Heart right ventricle (tissue), 16 donors: Measurements from ENCODE around the gene CHST6. TPM values are rescaled to one million over a fixed set of nuclear protein-coding genes. Genes with fewer than 3 reads are reported as not detected.
A peak's percentile ranks its signal among the peaks of the same experiment; 100 is the strongest.
"Not testable (repeated sequence)": the region's sequence is repeated elsewhere in the genome, so short reads cannot be mapped to it uniquely, and the experiment has no call there.

Source experiments
- ATAC-seq, 8 donors: fragments of 200-7000 bp; cut with Tn5 transposase; one replicate each; pipeline ENCODE4 v1.9.1; 2020; ENCODE audit warnings: mild to moderate bottlenecking in 8 of 8, moderate library complexity in 8 of 8, moderate number of reproducible peaks in 1 of 8
- DNase-seq, 2 donors: peaks; one replicate each; pipeline ENCODE4 v3.0.0-alpha.2; 2020
- H3K27ac ChIP-seq, 10 donors: fragments of 200-600 bp; sonication (generic) in 2 of 10; one replicate each; pipeline versions ENCODE4 v1.5.0 to v1.8.0; 2020 to 2022; ENCODE audit warnings: mild to moderate bottlenecking in 3 of 10
- H3K27me3 ChIP-seq, 7 donors: fragments of 200-600 bp; one replicate each; pipeline ENCODE4 v1.8.0; 2021 to 2022; ENCODE audit warnings: mild to moderate bottlenecking in 2 of 7
- H3K36me3 ChIP-seq, 9 donors: fragments of 200-600 bp; sonication (generic) in 1 of 9; one replicate each; pipeline versions ENCODE4 v1.5.0 to v1.8.0; 2020 to 2022; ENCODE audit warnings: mild to moderate bottlenecking in 2 of 9
- H3K4me1 ChIP-seq, 9 donors: fragments of 200-600 bp; sonication (generic) in 1 of 9; one replicate each; pipeline versions ENCODE4 v1.5.0 to v1.8.0; 2020 to 2022; ENCODE audit warnings: mild to moderate bottlenecking in 4 of 9
- H3K4me3 ChIP-seq, 10 donors: fragments of 200-600 bp; sonication (generic) in 2 of 10; one replicate each; pipeline versions ENCODE4 v1.5.0 to v1.8.0; 2020 to 2022; ENCODE audit warnings: mild to moderate bottlenecking in 7 of 10, moderate library complexity in 2 of 10
- H3K9me3 ChIP-seq, 11 donors: fragments of 200-600 bp in 10 of 11; sonication (generic) in 2 of 11; one replicate each; pipeline versions ENCODE4 v1.5.0 to v1.8.0; 2013 to 2022; ENCODE audit warnings: mild to moderate bottlenecking in 2 of 11, control low read depth in 1 of 11, moderate library complexity in 1 of 11
- CTCF ChIP-seq, 9 donors: fragments of 200-600 bp; sonication (generic) in 2 of 9; IDR thresholded peaks; one replicate each; pipeline versions ENCODE4 v1.5.0 to v1.8.0; 2021 to 2022; ENCODE audit warnings: antibody characterized with exemption in 9 of 9, mild to moderate bottlenecking in 5 of 9, moderate library complexity in 1 of 9
- WGBS, 2 donors: extraction: QIAGEN DNeasy Blood & Tissue Kit; methylation state at CpG; one replicate each; pipeline ENCODE4 v1.1.7; 2013; ENCODE audit warnings: inconsistent platforms in 1 of 2; 5-methylcytosine and 5-hydroxymethylcytosine counted together
- intact Hi-C, 10 donors: fragments of 100-400 bp; cut with DNase I; formaldehyde crosslinking; loops; one replicate each; pipeline versions ENCODE4 v1.11.1 to v1.14.2; 2022
- long read RNA-seq, 3 donors: library from polyadenylated mRNA; unstranded; transcript quantifications; one replicate each; pipeline ENCODE4 v2.0.0, GENCODE V29; 2020 to 2021
- polyA plus RNA-seq, 2 donors: library from polyadenylated mRNA; stranded (reverse); fragments of 200-250 nt; gene quantifications; one replicate each; pipeline ENCODE4 v1.2.3, GENCODE V29; 2013
- total RNA-seq, 10 donors: library from RNA; stranded (reverse); fragmentation: NEBNext Ultra II Directional in 3 of 10; extraction: Animal tissue kit (Norgen Biotek cat#: 25700) in 3 of 10; gene quantifications; one replicate each; pipeline versions ENCODE4 v1.2.1 to v1.2.4, GENCODE V29; 2021 to 2023
- donor health status: Arrhythmogenic right ventricular cardiomyopathy.
- donor health status: ischemic (EF 13 %, LVEDD 7.1; RV severe dilation, severe dysfunction).
- donor health status: healthy with polysubstance abuse.
- donor health status: DM: no; HTN: yes; CAD: no.
- donor health status: DM: no; HTN: no; CAD: no.
- donor health status: ischemic (EF 25% LVEDD 6.9; RV normal size, moderate dysfunction).
- donor health status: ischemic (EF 25% LVEDD 5.7; RV mildly dilated, moderate dysfunction).
- donor health status: healthy.
- donor health status: DM: yes; HTN: yes; CAD: no.
- donor health status: Ischemic cardiomyopathy.
- donor health status: ischemic (EF 35%, LVEDD 5.7; RV mildly dilated, moderate dysfunction).
- donor health status: nonischemic (EF 11% LVEDD 7.7; RV severe dilation, severe dysfunction).
- donor health status: DM: yes; HTN: yes; CAD: no.
- donor health status: PGD.
- donor health status: ischemic (EF 29% LVEDD 5.4; RV normal size, mild dysfunction).
- donor health status: nonischemic (EF 23%, LVEDD 6.1; RV moderate dilation, normal function).

CHST6 gene
- 1 to 10 TPM in 4 of 10 donors, under 1 TPM in 6; 0.30 to 2.0 (median 0.98) TPM for total RNA-seq
- under 1 TPM; 0.22 to 0.42 TPM for polyA plus RNA-seq
- long read RNA-seq, donor 1 = 0 reads
- long read RNA-seq, donor 2, partial matches to known transcripts = 0 of 1 reads
- long read RNA-seq, donor 2, other reads (novel, unspliced or antisense) = 1 of 1 reads
- long read RNA-seq, donor 3 = 0 reads

- Histone ChIP-seq H3K4me3 (peak within 1 kb of the TSS; percentile 23 to 58 (median 54)), H3K27ac (peak within 1 kb of the TSS in 4 of 10 donors; percentile 15 to 43 (median 31)), H3K4me1 (peaks cover 0 to 25% (median 11%) of the 10 kb centered on the region in 9 donors), H3K27me3 (peaks cover 0 to 35% (median 6%) of the 10 kb centered on the region in 7 donors), H3K9me3 (no peaks in the 10 kb centered on the region), H3K36me3 (no peaks in the 10 kb centered on the region)
- WGBS, 2 donors = 3% methylated on average over 43 of the region's 43 CpGs
- DNase-seq = peak; percentile 34 to 55
- intact Hi-C loops = no loop called here
- TF ChIP-seq CTCF (IDR thresholded peaks at IDR 0.05) = no peak
- peak; percentile 56 to 83 (median 66) for ATAC-seq
Measured at GRCh38 chr16:75495076-75495674, at the start of gene CHST6. Gene CHST6, minus strand, starts transcription at chr16:75495441. Its CDS starts 15,613 bp downstream, at chr16:75479828.

DNA sequence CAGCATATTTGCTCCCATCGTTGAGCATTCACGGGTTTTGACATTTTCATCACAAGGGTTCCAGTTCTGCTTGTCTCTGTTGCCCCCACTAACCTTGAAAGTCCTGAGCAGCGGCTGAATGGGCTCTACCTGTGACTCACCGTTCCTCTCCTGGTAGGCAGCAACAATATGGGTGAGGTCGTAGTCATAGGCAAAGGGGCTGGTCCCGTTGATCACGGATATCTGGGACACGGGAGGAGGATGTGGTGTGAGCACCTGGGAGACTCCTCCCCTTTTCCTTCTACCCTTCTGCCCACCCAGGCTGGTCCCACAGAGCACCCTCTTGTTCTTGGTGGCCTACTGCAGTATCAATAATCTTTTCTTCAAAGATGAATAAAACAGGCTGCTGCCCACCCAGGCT is 47.2 kb upstream of the CHST6 start:
- WGBS, 2 donors = 95% methylated on average over 8 of the region's 8 CpGs
- H3K9me3 ChIP-seq, ATAC-seq: not testable (repeated sequence)

GRCh38 chr16:75541236-75541635 is 46.0 kb upstream of the CHST6 start:
- DNase-seq (no peak), ATAC-seq (no peak)
- Histone ChIP-seq H3K36me3 (peaks cover 0 to 52% (median 0%) of the 10 kb centered on the region in 9 donors), H3K4me1 (peaks cover 0 to 13% (median 4%) of the 10 kb centered on the region in 9 donors), H3K27ac (no peak overlapping the region), H3K4me3 (no peak overlapping the region), H3K9me3 (no peaks in the 10 kb centered on the region), H3K27me3 (no peaks in the 10 kb centered on the region)
- TF ChIP-seq CTCF (IDR thresholded peaks at IDR 0.05) = no peak
- intact Hi-C loops = loop anchor here in 2 of 10 donors (5.0 to 10.0 kb wide), 2 partner anchors 34 to 66 kb away; no protein-coding TSS in a partner anchor
- WGBS, 2 donors = 93 to 94% methylated on average over 5 of the region's 5 CpGs

More for the DNA sequence above, 47.2 kb upstream of the CHST6 start:
- H3K4me3 ChIP-seq, H3K27ac ChIP-seq, DNase-seq, H3K27me3 ChIP-seq: not testable (repeated sequence)
- Histone ChIP-seq H3K36me3 (peaks cover 0 to 52% (median 0%) of the 10 kb centered on the region in 9 donors), H3K4me1 (peaks cover 0 to 13% (median 4%) of the 10 kb centered on the region in 9 donors)
- intact Hi-C loops = loop anchor here in 2 of 10 donors (5.0 to 10.0 kb wide), 2 partner anchors 35 to 68 kb away; no protein-coding TSS in a partner anchor

DNA sequence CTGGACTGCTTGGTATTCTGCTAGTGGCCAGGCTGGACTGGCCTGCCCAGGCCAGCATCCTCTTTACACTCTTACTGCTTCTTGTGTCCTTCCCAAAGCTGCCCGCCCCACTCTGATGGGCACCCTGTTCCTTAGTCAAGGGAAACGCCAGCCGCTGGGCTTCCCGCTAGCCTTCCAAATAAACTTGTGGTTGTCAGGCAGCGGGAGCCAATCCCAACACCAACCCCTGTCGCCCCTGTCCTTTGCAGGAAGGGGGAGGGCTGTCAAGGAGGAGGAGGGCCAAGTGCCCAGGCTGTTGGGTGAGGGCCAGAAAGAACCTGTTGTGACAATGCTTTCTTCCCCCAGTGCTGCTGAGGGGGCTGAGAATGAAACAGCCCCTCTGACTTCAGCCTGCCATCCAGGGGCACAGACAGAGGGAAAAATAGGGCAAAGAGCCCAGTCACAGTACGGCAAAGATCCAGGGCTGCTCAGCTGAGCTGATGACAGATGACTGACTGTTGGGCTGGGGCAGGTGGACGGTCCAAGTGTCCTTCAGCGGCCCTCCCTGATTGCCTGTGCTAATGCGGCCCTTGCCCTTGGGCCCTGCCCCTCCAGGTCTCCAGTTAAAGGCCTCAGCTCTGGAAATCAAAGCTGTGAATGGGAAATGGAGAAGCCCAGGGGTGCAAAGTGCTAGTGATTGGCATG is 43.8 kb upstream of the CHST6 start:
- not testable (repeated sequence) for H3K4me3 ChIP-seq, H3K9me3 ChIP-seq, H3K27me3 ChIP-seq
- ATAC-seq = peak; percentile 85 to 97 (median 92)
- peak overlapping the region in 6 of 10 donors; percentile 44 to 77 (median 56) for H3K27ac ChIP-seq
- intact Hi-C loops = loop anchor here in 1 of 10 donors (10.0 kb wide), 1 partner anchor 64 kb away; no protein-coding TSS in a partner anchor
- 34 to 50% methylated on average over 6 to 8 of the region's 10 CpGs for WGBS, 2 donors
- H3K4me1 ChIP-seq = peaks cover 0 to 13% (median 4%) of the 10 kb centered on the region in 9 donors
- peaks cover 0 to 41% (median 0%) of the 10 kb centered on the region in 9 donors for H3K36me3 ChIP-seq
- peak in 1 of 2 donors; percentile 25 for DNase-seq

GRCh38 chr16:75537776-75538175 is 42.5 kb upstream of the CHST6 start:
- WGBS, 2 donors = 90 to 95% methylated on average over 4 of the region's 4 CpGs
- Histone ChIP-seq H3K9me3 (no peaks in the 10 kb centered on the region), H3K27ac (no peak overlapping the region), H3K4me3 (no peak overlapping the region), H3K27me3 (no peaks in the 10 kb centered on the region), H3K36me3 (peaks cover 0 to 28% (median 0%) of the 10 kb centered on the region in 9 donors), H3K4me1 (peaks cover 0 to 13% (median 4%) of the 10 kb centered on the region in 9 donors)
- ATAC-seq (no peak), DNase-seq (no peak)
- intact Hi-C loops = loop anchor here in 1 of 10 donors (10.0 kb wide), 1 partner anchor 63 kb away; no protein-coding TSS in a partner anchor
- no peak for TF ChIP-seq CTCF (IDR thresholded peaks at IDR 0.05)
